ENCODE measurements around the gene PBOV1.
"Not testable (repeated sequence)": the region's sequence is repeated elsewhere in the genome, so short reads cannot be mapped to it uniquely, and the experiment has no call there.

Gene PBOV1

GRCh38 chr6:138225953-138226352 is 7.7 kb upstream of the PBOV1 start:
- Histone ChIP-seq H3K79me2 (no peaks in the 10 kb centered on the region), H3K4me3 (ENCODE audit: low read depth, low read length) (no peak overlapping the region), H3K27ac (no peak overlapping the region), H3K36me3 (ENCODE audit: control insufficient read depth, insufficient read depth, low read length) (no peaks in the 10 kb centered on the region), H2AFZ (no peak overlapping the region), H3K4me1 (no peaks in the 10 kb centered on the region), H3K4me2 (ENCODE audit: low read length) (no peak overlapping the region), H3K9ac (no peak overlapping the region), H3K9me3 (ENCODE audit: control insufficient read depth, low read length) (no peaks in the 10 kb centered on the region), H3K27me3 (ENCODE audit: control insufficient read depth, insufficient read depth, low read length) (no peaks in the 10 kb centered on the region)
- no peak for TF ChIP-seq CTCF (IDR thresholded peaks at IDR 0.05)

GRCh38 chr6:138222901-138223546 is 4.7 kb upstream of the PBOV1 start:
- no peak for TF ChIP-seq CTCF (IDR thresholded peaks at IDR 0.05)
- Histone ChIP-seq H3K9me3 (ENCODE audit: control insufficient read depth, low read length) (no peaks in the 10 kb centered on the region), H3K4me2 (ENCODE audit: low read length) (no peak overlapping the region), H3K9ac (no peak overlapping the region), H3K36me3 (ENCODE audit: control insufficient read depth, insufficient read depth, low read length) (no peaks in the 10 kb centered on the region), H3K27ac (no peak overlapping the region), H2AFZ (no peak overlapping the region), H3K4me1 (no peaks in the 10 kb centered on the region), H3K27me3 (ENCODE audit: control insufficient read depth, insufficient read depth, low read length) (no peaks in the 10 kb centered on the region), H3K79me2 (no peaks in the 10 kb centered on the region), H3K4me3 (ENCODE audit: low read depth, low read length) (no peak overlapping the region)

- no peak overlapping the region for H3K9ac ChIP-seq
- H3K9me3 ChIP-seq (ENCODE audit: control insufficient read depth, low read length): no peaks in the 10 kb centered on the region
- no peaks in the 10 kb centered on the region for H3K4me1 ChIP-seq
- H2AFZ ChIP-seq: no peak overlapping the region
- H3K27me3 ChIP-seq (ENCODE audit: control insufficient read depth, insufficient read depth, low read length): no peaks in the 10 kb centered on the region
- no peak overlapping the region for H3K27ac ChIP-seq
- H3K4me3 ChIP-seq (ENCODE audit: low read depth, low read length): no peak overlapping the region
- no peak for TF ChIP-seq CTCF (IDR thresholded peaks at IDR 0.05)
- H3K79me2 ChIP-seq: no peaks in the 10 kb centered on the region
- no peaks in the 10 kb centered on the region for H3K36me3 ChIP-seq (ENCODE audit: control insufficient read depth, insufficient read depth, low read length)
- H3K4me2 ChIP-seq (ENCODE audit: low read length): no peak overlapping the region
These were observed 1.6 kb upstream of the PBOV1 start for GRCh38 chr6:138219901-138220300.

- Histone ChIP-seq H3K9ac (no peak overlapping the region), H3K36me3 (ENCODE audit: control insufficient read depth, insufficient read depth, low read length) (no peaks in the 10 kb centered on the region), H3K9me3 (ENCODE audit: control insufficient read depth, low read length) (no peaks in the 10 kb centered on the region), H3K27me3 (ENCODE audit: control insufficient read depth, insufficient read depth, low read length) (no peaks in the 10 kb centered on the region), H3K27ac (no peak overlapping the region), H3K4me2 (ENCODE audit: low read length) (no peak overlapping the region), H2AFZ (no peak overlapping the region), H3K4me3 (ENCODE audit: low read depth, low read length) (no peak overlapping the region), H3K4me1 (no peaks in the 10 kb centered on the region), H3K79me2 (no peaks in the 10 kb centered on the region)
- no peak for TF ChIP-seq CTCF (IDR thresholded peaks at IDR 0.05)
These were observed 1.1 kb upstream of the PBOV1 start for GRCh38 chr6:138219398-138219797.

- no peaks in the 10 kb centered on the region for H3K9me3 ChIP-seq (ENCODE audit: control insufficient read depth, low read length)
- no peak overlapping the region for H3K27ac ChIP-seq
- no peak overlapping the region for H3K4me3 ChIP-seq (ENCODE audit: low read depth, low read length)
- H3K79me2 ChIP-seq: no peaks in the 10 kb centered on the region
- H3K9ac ChIP-seq: no peak overlapping the region
- H3K36me3 ChIP-seq (ENCODE audit: control insufficient read depth, insufficient read depth, low read length): no peaks in the 10 kb centered on the region
- no peak overlapping the region for H2AFZ ChIP-seq
- no peaks in the 10 kb centered on the region for H3K4me1 ChIP-seq
- TF ChIP-seq CTCF (IDR thresholded peaks at IDR 0.05): no peak
- no peaks in the 10 kb centered on the region for H3K27me3 ChIP-seq (ENCODE audit: control insufficient read depth, insufficient read depth, low read length)
- no peak overlapping the region for H3K4me2 ChIP-seq (ENCODE audit: low read length)
These were observed 3.1 kb downstream of the PBOV1 start for GRCh38 chr6:138215093-138215782.

- not testable (repeated sequence) for H3K27me3 ChIP-seq (ENCODE audit: control insufficient read depth, insufficient read depth, low read length); H3K4me2 ChIP-seq (ENCODE audit: low read length); H3K9ac ChIP-seq; H3K36me3 ChIP-seq (ENCODE audit: control insufficient read depth, insufficient read depth, low read length); H3K4me1 ChIP-seq; H3K79me2 ChIP-seq; H3K4me3 ChIP-seq (ENCODE audit: low read depth, low read length); H3K27ac ChIP-seq; H2AFZ ChIP-seq; H3K9me3 ChIP-seq (ENCODE audit: control insufficient read depth, low read length)
These were observed 5.8 kb downstream of the PBOV1 start for GRCh38 chr6:138212530-138212929.

Data from parathyroid adenoma (tissue), 2 donors.